Glomerular endothelial cell (primary cell): ENCODE results near the gene TRIM5. TPM values are rescaled to one million over a fixed set of nuclear protein-coding genes. Genes with fewer than 3 reads are reported as not detected.
A peak's percentile ranks its signal among the peaks of the same experiment; 100 is the strongest.
"Not testable (repeated sequence)": the region's sequence is repeated elsewhere in the genome, so short reads cannot be mapped to it uniquely, and the experiment has no call there.

Source experiments
- DNase-seq: peaks from one replicate; pipeline ENCODE4 v3.0.0-alpha.2; 2011; ENCODE audit warnings: low read depth, low spot score; ENCODE audit errors: extremely low read depth
- total RNA-seq: library from RNA; depleted of rRNA; stranded (reverse); fragments of >200 nt; gene quantifications from 2 replicates; pipeline ENCODE4 v1.2.3, GENCODE V29; 2015

The TRIM5 gene
- total RNA-seq, 1 donor from 2014 or later: 42.2 TPM

DNA sequence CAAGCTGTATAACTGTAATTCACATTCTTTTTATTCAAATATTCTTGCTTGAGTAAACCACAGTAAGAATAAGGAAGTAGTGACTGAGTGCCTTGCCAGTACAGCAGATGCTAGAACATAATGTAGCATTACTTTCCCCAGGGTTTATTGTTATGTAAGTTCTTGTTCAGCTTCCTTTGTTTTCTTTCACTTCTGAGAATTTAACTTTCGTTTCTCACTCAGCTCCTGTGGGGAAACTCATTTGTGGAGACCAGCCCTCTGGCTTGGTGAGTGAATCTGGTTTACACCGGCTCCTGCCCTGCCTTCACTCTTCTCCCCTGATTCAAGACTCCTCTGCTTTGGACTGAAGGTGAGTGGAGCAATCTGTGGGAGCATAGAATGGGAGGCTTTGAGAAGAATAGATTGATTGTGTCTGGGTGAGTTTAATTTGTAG is 4.7 kb upstream of the TRIM5 start, which contains the start of gene TRIM22:
TRIM22 (plus strand) TSS at position 240 of the 433 bp plus-strand sequence. CDS start 6,443 bp downstream, outside the sequence.
- peak; percentile 44 for DNase-seq

DNA sequence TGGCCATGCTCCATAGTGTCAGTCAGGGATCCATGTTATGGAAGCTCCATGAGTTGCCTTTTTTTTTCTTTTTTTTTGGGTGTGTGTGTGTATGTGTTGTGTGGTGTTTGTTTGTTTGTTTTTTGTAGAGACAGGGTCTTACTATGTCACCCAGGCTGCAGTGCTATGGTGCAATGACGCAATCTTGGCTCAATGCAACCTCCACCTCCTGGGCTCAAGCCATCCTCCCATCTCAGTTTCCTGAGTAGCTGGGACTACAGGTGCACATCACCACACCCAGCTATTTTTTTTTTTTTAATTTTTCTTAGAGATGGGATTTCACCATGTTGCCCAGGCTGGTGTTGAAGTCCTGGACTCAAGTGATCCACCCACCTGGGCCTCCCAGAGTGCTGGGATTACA is 3.6 kb upstream of the TRIM5 start:
- no peak for DNase-seq

DNA sequence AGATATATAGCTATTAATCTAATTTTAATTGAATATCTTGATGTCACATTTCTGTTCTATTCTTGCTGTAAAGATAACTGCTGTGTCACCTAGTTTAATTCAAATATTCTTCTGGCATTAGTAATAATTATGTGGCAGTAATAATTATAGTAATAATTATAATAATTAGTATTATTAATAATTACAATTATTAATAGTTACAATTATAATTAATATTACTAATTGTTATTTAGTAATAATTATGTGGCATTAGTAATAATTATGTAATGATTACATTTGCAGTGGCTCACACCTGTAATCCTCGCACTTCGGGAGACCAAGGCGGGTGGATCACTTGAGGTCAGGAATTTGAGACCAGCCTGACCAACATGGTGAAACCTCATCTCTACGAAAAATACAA is 1.6 kb upstream of the TRIM5 start:
- DNase-seq: no peak

DNA sequence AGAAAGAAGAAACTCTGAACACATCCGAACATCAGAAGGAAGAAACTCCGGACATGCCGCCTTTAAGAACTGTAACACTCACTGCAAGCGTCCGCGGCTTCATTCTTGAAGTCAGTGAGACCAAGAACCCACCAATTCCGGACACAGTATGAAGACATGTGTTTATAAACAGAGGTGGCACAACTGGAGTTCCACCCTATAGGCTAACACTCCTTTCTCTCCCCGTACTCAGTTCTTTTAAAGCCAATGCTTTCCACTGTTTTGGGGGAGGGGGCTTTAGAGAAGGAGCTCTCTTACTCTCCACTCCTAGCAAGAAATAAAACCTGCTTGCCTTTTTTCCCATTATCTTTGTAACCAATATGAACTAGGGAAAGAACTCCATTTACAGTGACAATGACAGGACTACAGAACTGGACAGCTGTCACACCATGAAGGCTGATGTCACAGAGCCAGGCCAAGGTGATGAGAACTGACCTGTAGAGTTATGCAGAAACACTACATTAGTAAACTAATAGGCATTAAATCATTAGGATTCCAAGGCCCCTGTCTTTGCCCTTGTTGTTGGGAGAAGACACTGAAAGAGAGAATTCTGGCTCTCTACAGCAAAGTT is 733 bp downstream of the TRIM5 start:
- peak; percentile 2 for DNase-seq

DNA sequence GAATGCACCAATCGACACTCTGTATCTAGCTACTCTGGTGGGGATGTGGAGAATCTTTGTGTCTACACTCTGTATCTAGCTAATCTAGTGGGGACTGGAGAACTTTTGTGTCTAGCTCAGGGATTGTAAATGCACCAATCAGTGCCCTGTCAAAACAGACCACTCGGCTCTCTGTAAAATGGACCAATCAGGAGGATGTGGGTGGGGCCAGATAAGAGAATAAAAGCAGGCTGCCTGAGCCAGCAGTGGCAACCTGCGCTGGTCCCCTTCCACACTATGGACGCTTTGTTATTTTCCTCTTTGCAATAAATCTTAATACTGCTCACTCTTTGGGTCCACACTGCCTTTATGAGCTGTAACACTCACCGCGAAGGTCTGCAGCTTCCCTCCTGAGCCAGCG is 1.3 kb downstream of the TRIM5 start:
- DNase-seq: not testable (repeated sequence)

DNA sequence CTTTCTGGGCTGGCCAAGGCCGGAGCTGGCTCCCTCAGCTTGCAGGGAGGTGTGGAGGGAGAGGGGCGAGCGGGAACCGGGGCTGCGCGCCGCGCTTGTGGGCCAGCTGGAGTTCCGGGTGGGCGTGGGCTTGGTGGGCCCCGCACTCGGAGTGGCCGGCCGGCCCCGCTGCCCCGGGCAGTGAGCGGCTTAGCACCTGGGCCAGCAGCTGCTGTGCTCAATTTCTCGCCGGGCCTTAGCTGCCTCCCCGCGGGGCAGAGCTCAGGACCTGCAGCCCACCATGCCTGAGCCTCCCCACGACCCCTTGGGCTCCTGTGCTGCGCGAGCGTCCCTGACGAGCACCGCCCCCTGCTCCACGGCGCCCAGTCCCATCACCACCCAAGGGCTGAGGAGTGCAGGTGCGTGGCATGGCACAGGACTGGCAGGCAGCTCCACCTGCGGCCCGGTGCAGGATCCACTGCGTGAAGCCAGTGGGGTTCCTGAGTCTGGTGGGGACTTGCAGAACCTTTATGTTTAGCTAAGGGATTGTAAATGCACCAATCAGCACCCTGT is 1.9 kb downstream of the TRIM5 start:
- not testable (repeated sequence) for DNase-seq

DNA sequence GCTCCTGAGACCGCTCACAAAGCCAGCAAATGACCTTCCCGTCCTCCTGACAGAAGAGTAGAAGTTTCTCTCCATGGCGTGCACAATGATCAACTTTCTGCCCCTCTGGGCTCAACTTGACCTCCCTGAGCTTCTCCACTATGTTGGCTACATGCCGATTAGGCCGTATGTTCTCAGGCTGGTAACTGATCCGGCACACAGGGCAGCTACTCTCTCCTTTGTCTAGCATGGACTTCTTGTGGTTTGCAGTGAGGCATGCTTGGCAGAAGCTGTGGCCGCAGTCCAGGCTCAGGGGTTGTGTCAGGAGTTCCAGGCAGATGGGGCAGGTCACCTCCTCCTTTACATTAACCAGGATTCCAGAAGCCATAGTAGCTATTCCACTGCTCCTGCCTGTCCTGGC is 5.1 kb downstream of the TRIM5 start:
- DNase-seq: no peak

DNA sequence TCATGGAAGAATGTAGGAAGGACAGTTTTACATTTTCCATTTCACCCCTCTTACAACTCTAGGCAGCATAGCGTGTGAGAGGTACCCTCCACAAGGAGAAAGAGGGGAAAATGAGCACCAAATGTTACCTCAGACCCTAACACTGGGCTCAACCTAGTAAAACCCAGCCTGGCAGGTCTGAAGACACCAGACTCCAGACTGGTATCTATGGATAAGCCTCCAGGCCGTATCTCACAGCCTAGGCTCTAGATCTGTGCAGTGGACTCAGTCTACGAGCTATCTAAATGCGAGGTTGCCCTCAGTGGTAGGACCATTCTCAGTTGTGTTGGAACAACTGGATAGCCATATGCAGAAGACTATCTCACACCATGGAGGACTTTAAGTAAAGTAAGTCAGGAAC is 10.5 kb downstream of the TRIM5 start:
- DNase-seq: no peak

DNA sequence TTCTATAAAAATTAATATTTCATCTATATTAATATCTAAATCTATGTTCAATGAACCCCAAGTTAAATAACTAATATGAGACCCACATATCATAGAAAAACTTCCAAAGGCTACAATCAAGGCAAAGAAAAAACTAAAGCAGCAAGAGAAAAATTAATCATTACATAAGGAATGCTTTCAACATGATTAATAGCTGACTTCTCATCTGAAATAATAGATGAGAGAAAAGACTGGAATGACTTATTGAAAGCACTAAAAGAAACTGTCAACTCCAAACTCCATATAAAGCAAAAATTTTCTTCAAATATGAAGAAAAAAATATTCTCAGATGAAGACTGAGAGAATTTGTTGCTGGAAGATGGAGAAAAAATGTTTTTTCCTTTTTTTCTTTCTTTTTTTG is 13.0 kb downstream of the TRIM5 start:
- no peak for DNase-seq

DNA sequence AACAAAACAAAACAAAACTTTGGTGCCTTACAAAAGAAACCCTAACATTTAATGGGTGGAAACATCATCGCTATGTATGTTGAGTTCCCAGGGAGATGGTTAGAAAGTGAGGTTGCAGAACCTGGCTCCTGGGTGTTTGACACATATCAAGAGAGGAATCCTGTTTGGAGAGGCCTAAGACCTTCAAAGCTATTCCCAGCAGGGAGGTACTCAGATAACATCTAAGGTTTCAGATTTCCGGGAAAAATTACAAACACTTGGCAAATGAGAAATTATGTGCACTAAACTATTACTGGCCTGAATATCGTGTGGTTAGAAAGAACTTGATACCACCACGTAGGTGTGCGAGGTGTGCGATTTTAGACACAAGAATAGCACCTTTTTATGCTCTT is 18.5 kb downstream of the TRIM5 start:
- no peak for DNase-seq

DNA sequence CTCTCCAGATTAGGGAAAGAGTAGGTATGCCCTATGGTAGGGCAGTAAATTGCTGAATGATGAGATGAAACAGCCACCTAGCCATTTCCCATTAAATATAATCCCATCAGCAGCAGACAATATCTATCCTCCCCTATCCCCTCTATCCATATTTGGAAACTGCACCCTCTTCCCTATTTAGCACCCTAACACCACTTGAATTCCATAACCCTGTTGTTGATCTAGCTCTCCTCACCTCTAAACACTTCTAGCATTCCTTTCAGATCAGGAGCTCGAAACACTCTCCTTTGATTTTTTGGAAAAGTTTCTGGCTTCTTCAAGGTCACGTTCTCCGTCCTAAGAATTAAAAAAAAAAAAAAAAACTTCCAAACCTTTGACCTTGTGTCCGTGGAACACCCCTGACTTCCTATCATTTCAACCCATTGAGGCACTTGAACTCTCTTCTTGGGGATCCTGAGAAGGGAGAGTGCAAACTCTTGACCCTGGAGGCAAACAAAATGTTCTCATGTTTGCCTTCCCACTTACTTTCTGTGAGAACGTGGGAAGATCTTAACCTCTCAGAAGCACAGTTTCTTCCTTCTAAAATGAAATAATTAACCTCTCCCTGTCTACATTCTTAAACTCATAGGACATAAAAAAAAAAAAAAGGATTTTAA is 19.0 kb downstream of the TRIM5 start:
- no peak for DNase-seq

DNA sequence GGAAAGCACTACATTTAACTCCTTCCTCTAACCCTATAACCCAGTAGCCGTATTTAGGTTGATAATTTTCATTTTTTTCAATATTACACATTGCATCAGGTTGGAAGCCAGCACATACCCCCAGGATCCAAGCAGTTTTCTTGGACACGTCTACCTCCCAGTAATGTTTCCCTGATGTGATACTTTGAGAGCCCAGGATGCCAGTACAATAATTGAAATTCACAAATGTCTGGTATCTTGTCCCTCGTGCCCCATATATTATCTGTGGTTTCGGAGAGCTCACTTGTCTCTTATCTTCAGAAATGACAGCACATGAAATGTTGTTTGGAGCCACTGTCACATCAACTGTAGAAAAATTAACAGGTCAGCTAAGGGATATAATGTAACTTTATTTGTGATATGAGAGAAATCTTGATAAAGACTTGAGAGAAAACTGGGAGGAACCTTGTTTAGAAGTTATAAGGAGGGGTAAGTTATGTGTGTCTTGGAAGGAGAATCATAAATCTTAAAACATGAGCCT is 19.8 kb downstream of the TRIM5 start:
- DNase-seq: no peak

DNA sequence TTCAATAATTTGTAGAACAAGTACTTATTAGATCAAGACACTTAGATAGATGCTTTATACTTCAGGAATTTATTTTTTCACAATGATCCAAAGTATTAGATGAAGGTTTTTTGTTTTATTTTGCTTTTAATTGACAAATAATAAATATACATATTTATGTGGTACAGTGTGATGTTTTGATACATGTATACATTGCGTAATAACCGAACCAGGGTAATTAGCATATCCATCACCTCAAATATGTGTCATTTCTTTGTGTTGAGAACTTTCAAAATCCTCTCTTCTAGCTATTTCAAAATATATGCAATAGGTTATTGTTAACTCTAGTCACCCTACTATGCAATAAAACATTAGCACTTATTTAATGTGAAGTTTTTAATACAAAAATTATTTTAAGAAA is 21.4 kb downstream of the TRIM5 start:
- DNase-seq: no peak

DNA sequence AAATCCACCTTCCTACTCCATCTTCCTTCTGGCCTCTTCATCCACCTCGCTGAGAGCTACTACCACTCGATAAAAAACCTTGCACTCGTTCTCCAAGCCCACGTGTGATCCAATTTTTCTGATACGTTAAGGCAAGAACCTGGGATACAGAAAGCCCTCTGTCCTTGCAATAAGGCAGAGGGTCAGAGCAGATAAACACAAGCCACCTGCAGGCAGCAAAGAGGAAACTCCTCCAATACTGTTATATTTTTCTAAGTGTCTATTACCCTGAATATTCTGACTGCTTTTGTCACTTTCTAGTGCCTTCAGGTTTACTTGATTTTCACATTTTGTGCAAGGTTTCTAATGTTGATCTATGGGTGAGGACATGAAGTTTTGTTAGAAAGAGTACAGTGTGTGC is 26.6 kb downstream of the TRIM5 start:
- DNase-seq: no peak

DNA sequence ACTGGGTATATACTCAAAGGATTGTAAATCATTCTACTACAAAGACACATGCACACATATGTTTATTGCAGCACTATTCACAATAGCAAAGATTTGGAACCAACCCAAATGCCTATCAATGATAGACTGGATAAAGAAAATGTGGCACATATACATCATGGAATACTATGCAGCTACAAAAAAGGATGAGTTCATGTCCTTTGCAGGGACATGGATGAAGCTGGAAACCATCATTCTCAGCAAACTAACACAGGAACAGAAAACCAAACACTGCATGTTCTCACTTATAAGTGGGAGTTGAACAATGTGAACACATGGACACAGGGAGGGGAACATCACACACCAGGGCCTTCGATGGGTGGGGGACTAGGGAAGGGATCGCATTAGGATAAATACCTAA is 27.9 kb downstream of the TRIM5 start:
- DNase-seq: not testable (repeated sequence)

DNA sequence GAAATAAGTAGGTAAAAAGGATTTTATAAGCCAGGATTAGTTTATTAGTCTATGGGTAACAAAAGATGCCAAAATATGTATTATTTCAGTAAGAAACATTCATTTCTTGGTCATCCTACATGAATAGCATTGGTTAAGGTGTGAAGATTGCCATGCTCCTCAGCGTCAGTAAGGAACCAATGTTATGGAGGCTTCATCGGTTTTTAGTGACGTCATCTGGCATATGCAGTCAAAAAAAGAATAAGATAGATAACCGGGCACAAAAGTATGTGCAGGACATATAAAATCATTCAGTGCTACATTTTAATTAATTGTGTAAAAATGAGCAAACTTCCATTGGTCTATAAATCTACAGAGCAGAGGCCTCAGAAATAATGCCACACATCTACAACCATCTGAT is 29.4 kb downstream of the TRIM5 start:
- DNase-seq: no peak

DNA sequence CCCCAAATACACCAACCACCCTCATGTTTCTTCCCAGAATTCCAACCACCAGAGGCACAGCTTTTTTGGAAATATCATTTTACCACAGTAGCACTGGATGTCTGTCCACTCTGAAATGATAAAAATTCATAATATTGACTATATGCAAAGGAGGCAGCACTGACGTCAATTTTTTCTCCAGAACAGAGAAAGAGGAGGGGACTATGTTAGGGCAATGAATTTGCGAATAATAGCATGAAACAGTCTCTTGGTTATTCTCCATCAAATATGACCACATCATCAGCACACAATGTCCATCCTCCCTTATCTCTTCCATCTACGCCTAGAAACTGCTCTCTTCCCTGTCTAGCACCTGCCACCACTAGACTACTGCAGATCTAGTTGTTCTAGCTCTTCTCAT is 38.7 kb downstream of the TRIM5 start:
- DNase-seq: no peak

DNA sequence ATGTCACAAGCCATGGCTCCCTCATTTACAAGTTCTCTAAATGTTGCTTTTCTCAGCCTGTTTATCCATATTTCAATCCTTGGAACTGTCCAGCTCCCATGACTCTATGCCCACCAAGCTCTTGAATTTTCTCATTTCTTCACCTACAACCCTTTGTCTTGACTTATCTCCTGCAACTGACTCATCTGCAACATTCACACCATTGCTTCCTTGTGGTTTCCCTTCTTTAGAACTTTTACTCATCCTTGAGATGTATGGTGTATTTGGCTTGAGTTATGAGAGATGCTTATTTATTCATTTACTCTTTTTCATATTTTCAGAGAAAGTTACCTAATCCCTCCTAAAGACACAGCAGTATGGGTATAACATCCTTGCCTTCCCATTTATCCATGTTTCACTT is 41.3 kb downstream of the TRIM5 start:
- DNase-seq: no peak

DNA sequence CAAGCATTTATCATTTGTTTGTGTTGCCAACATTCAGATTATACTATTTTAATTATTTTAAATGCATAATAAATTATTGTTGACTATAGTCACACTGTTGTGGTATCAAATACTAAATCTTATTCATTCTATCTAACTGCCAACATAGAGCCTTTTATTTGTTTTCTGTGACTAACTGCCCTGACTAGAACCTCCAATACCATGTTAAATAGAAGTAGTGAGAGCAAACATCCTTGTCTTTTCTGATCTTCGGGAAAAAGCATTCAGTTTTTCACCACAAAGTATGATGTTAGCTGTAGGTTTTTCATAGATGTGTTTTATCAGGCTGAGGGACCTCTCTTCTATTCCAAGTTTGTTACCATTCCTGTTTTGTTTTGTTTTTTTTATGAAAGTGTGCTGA is 44.9 kb downstream of the TRIM5 start:
- DNase-seq: no peak

DNA sequence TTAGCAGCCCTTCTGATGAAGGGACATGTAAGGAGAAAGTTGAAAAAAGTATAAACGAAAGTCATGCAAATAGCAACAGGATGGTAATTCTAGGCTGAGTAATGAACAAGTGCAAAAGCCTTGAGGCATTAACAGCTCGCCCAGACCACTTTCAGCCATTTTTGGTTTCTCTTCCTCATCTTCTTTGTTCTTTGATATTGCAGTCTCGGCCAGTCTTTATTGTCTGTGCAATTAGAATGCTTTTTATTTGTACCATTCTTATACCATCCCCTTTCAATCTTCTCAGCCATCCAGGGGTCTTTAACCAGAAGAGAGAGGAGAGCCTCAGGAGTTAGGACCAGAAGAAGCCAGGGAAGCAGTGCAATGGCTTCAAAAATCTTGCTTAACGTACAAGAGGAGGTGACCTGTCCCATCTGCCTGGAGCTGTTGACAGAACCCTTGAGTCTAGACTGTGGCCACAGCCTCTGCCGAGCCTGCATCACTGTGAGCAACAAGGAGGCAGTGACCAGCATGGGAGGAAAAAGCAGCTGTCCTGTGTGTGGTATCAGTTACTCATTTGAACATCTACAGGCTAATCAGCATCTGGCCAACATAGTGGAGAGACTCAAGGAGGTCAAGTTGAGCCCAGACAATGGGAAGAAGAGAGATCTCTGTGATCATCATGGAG is 52.8 kb downstream of the TRIM5 start:
- DNase-seq: no peak

DNA sequence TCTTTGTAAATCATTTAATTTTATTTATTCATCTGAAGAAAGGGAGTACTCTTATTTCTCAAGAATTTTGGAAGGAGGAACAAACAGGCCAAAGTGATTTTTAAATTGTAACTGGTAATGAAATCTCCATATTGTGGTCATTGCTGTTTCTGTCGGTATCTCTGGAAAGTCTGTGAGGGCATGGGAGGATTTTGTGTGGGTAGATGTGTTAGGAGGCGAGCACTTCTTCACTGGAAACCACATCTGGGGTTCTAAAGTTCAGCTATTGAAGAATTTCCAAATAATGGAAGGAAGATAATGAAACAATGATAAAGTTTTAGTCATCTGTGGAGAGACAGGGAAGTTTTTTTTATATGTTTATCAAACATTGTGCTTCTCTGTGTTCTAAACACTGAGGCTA is 53.5 kb downstream of the TRIM5 start:
- DNase-seq: no peak

DNA sequence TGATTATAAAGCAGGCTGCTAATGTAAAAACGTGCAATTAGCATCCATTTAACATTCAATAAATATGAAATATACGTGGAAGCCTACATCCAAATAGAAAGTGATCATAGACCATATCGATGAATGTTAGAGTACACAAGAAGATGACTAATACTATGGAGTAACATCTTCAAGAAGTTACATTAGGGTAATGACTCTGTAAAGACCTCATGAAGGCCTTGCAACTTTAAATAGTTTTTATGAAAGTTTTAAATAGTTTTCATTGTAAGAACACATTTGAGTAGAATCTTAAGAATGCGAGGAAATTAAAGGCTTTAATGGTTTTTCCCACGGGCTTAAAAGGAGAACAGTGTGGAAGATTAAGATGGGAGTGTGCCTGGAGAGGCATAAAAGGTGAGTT is 58.7 kb downstream of the TRIM5 start:
- no peak for DNase-seq
